Stimulated activated CD8-positive, alpha-beta memory T cell treated with anti-CD3 and anti-CD28 coated beads, Interleukin-7, amount 100 ng/mL, for 4 hours (primary cell): ENCODE data around the gene ABCC2.
"Not testable (repeated sequence)": the region's sequence is repeated elsewhere in the genome, so short reads cannot be mapped to it uniquely, and the experiment has no call there.

ENCODE experiments used
- DNase-seq, 2 donors: peaks; one replicate each; pipeline ENCODE4 v3.0.0-alpha.2; 2020; ENCODE audit warnings: low read depth in 2 of 2

ABCC2 gene

DNA sequence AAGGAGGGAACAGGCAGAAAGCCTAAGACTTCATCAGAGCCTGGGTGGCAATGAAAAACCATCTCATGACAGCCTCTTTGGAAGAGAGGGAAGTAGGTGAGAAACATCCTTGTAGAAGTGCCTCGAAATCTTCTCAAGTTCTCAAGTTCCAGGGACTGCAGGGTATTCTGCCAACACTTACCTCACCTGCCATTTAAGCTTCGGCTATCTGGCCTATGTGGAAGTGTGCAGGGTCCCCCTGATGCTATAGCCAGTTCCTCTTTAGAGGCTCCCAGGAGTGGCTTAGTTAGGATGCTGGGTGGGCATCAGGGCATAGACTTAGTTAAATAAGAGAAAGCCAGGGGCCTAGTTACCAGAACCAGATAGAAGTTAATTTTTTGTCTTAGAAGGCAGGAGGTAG, 27.0 kb downstream of the ABCC2 start:
- no peak for DNase-seq

DNA sequence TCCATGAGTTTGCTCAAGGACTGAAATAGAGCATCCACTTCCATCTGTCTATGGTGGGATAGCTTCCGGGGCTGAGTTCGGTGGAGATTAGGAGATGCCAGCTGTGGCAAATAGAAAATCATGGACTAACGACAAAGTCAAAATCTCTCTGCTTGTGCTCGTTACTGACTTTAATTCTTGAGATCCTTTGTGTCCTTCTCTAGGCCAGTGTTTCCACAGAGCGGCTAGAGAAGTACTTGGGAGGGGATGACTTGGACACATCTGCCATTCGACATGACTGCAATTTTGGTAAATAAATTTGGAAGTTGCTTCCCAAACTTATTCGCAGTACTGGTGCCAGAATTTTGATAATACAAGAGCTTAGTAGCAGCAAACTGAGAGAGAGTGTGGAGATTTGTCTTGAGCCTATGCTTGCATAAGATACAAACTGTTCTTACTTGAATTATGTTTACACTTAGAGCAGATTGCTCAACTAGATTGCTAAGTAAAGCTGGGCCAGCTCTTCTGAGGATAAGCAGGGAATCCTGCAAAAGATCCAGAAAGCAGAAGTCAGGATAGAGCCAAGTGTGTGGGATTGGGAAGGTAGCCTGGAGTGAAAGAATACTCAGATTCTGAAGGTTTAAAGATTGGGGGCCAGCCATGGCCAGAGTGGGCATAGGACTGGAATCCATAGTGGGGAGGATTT, 27.6 kb downstream of the ABCC2 start:
- no peak for DNase-seq

GRCh38 chr10:99812177-99812576, 29.7 kb downstream of the ABCC2 start:
- no peak for DNase-seq

- DNase-seq: no peak
Observed at GRCh38 chr10:99814143-99814542, 31.7 kb downstream of the ABCC2 start.

GRCh38 chr10:99815621-99816020, 33.2 kb downstream of the ABCC2 start:
- no peak for DNase-seq

DNA sequence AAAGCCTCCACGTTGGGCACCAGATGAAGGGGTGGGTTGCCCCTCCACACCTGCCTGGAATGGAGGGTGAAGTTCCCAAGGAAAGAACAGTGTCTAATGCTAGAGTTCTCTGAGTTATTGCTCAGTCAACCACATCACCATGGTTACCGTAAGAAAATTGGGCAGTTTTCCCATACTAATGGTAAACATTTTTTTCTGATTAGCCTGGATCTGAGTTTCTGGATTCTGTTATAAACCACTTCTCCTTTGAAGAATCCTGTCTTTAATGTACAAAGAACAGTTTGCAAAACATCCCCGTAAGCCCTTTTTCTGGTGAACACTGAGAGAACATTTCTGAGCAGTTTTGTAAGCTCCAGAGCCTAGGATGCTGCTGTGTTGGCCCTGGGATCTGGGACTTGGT, 45.5 kb downstream of the ABCC2 start:
- DNase-seq: no peak

DNA sequence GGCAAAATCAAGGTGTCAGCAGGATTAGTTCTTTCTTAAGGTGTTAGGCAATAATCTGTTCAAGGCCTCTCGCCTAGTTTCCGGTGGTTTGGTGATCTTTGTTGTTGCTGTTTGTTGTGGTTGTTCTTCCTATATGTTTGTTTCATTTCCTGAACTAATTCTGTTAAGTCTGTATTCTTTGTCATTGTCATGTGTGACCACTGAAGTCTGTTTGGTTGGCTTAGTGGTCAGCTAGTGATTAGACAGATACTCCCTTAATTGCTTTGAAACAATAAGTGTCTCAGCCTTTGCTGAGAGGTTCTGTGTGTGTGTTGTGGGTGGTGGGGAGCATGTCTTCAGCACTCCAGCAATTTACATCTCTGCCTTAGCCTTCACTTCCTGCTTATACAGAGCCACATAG, 46.0 kb downstream of the ABCC2 start:
- DNase-seq: no peak

- DNase-seq: no peak
Observed at GRCh38 chr10:99832439-99832838, 50.0 kb downstream of the ABCC2 start.

GRCh38 chr10:99834410-99834809, 52.0 kb downstream of the ABCC2 start:
- no peak for DNase-seq

DNA sequence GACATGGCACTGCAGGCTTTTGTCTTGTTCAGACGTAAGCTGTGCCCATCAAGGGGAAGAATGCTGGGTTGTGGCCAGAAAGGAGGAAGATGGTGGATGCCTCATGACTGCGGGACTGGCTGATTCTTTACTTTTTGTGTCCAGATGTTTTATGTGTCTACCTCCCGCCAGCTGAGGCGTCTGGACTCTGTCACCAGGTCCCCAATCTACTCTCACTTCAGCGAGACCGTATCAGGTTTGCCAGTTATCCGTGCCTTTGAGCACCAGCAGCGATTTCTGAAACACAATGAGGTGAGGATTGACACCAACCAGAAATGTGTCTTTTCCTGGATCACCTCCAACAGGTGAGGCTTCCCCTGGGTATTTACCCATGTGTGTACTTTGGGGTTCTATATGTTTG, 53.5 kb downstream of the ABCC2 start:
- DNase-seq: no peak

GRCh38 chr10:99836711-99837110, 54.3 kb downstream of the ABCC2 start:
- DNase-seq: no peak

DNA sequence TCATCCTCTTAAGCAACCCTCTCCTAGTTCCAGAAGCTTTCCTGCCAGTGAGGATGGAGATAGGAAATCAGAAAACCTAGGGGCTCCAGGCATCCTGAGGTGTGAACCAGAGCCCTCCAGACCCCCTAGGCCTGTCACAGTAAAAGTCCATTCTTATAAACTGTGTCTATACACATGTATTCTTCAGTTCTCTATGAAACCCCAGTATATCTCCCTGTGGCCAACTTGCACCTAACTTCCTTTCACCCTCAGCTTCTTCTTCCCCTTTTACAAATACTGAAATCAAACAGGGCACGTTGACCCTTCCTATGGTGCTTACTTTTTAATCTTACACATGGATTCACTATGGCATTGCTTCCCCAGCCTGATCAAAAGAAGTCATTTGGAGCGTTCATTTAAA, 58.4 kb downstream of the ABCC2 start:
- not testable (repeated sequence) for DNase-seq

- DNase-seq: no peak
Observed at GRCh38 chr10:99841746-99842145, 59.3 kb downstream of the ABCC2 start.

DNA sequence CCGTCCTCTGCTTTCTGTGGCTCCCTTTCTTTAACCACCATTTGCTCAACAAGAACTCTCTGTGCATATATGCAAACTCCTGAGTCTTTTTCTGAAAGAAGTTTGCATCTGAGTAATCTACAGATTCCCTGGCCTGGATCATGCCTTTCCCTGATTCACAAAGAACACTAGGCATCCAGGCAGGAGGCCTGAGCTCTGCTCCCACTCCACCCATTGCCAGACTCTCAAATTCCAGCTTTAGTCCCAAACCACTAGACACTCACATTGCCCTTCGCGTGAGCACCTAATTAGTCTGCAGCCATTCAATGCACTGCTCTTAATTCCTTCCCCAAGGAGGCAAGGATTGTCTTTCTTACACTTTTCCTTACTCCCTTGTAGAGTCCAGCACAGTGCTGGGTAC, 60.9 kb downstream of the ABCC2 start:
- DNase-seq: no peak

DNA sequence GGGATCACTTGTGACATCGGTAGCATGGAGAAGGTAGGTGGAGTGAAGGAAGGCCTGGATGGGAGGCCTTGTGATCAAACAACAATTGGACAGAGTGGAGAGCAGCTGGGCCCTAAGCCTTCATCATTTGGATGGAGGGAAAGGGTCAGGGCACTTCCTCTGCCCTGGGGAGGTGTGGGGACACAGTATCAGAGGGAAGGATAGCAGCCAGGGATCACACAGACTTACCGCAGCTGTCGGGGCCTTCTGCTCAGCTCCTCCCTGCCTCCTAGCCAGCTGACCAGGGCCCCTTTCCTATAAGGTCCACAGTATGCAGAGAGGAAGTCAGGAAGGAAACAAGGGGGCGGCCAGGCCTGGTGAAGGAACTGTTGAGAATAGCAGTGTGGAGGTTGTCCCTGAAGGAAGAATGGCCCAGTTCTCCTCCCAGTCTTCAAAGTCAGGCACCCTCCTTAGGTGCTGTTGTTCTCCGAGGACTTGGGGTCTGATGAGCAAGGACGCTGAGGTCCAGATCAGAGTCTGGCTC, 62.1 kb downstream of the ABCC2 start:
- DNase-seq: no peak

DNA sequence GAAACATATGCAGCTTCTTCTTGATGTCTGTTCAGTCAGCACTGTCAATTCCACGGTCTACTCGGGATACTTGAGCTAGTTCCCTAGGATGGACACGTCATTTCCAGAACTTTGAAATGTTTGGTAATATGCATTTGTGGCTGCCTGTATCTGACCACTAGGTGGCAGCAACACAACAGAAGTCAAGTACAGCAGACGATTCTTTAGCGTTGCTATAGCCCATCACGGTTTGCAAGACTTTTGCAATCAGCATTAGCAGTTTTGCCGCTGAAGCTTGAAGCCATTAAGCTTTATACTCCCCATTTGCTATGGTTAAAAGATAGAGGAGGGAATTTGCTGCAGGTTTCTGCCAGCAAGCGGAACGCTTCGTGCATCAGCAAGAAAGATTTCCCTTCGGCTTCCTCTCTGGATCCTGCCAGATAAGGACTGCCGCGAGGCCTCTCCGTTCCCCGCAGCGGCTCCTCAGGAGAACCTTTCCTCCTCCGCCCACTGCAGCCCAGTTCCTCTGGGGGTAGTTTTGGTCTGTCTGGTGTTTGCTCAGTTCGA, 63.5 kb downstream of the ABCC2 start:
- peak; percentile 41 to 53 for DNase-seq

DNA sequence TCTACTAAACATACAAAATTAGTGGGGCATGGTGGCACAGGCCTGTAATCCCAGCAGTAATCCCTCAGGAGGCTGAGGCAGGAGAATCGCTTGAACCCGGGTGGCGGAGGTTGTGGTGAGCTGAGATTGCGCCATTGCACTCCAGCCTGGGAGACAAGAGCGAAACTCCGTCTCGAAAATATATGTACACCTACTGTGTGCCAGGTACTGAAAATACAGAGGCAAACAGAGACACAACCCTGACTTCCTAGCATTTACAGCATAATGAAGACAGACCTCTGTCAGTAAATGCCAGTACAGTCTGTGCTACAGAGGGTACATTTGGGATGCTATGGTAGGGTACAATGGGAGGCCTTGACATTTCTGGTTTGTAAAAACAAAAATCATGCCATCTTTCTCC, 66.6 kb downstream of the ABCC2 start:
- DNase-seq: no peak

DNA sequence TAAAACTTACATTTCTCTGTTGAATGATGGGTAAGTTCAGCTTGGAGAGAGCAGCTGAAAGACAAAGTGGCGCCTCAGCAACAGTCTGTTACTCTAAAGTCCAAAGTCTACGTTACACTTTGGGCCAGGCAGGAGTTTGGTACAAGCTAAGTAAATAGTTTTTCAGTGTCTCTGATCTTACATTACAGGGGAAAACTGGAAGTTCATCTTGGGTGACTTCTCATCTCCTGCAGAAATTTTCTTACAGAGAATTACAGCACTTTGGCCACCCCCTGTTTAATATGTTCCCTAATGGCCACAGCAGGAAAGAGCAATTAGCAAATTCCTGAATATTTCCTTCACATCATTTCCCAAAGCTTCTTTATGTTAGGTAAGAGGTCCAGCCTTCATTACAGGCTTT, 67.1 kb downstream of the ABCC2 start:
- no peak for DNase-seq

- DNase-seq: no peak
Observed at GRCh38 chr10:99850021-99850766, 67.8 kb downstream of the ABCC2 start.

- no peak for DNase-seq
Observed at GRCh38 chr10:99850767-99851340, 68.4 kb downstream of the ABCC2 start.

DNA sequence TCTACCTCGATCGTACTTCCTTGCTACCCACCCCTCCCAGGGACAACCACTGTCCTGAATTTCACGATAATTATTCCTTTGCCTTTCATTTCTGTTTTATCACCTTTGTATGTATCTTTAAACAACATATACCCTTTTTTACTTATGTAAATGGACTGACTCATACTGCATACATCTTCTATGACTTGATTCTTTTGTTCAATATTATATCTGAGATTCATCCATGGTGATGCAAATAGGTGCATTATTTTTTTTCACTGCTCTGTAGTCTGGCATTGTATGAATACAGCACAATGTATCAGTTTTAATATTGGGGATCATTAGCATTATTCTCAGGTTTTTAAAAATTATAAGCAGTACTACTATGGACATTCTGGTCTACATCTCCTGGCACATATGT, 69.4 kb downstream of the ABCC2 start:
- no peak for DNase-seq

GRCh38 chr10:99852481-99853213, 70.2 kb downstream of the ABCC2 start:
- DNase-seq: no peak
